ENCODE data around the gene GRPEL1. TPM values are rescaled to one million over a fixed set of nuclear protein-coding genes. Genes with fewer than 3 reads are reported as not detected.

GRPEL1 gene
- total RNA-seq, 1 donor: 21.0 TPM

- Histone ChIP-seq H3K4me1 (ENCODE audit: insufficient read depth, low read length) (no peaks in the 10 kb centered on the region), H3K9me3 (ENCODE audit: low read depth, low read length) (no peaks in the 10 kb centered on the region), H4K20me1 (ENCODE audit: insufficient read depth, low read length) (no peaks in the 10 kb centered on the region), H2AFZ (ENCODE audit: low read length) (no peak overlapping the region), H3K27ac (ENCODE audit: low read depth, low read length) (no peak overlapping the region), H3K4me3 (ENCODE audit: insufficient read depth, low read length) (no peak overlapping the region), H3K4me2 (ENCODE audit: insufficient read depth, low read length) (no peak overlapping the region), H3K79me2 (ENCODE audit: insufficient read depth, low read length) (no peaks in the 10 kb centered on the region), H3K36me3 (ENCODE audit: insufficient read depth, low read length) (peaks cover 23% of the 10 kb centered on the region), H3K27me3 (ENCODE audit: insufficient read depth, low read length) (no peaks in the 10 kb centered on the region)
- TF ChIP-seq, protein P1, sequence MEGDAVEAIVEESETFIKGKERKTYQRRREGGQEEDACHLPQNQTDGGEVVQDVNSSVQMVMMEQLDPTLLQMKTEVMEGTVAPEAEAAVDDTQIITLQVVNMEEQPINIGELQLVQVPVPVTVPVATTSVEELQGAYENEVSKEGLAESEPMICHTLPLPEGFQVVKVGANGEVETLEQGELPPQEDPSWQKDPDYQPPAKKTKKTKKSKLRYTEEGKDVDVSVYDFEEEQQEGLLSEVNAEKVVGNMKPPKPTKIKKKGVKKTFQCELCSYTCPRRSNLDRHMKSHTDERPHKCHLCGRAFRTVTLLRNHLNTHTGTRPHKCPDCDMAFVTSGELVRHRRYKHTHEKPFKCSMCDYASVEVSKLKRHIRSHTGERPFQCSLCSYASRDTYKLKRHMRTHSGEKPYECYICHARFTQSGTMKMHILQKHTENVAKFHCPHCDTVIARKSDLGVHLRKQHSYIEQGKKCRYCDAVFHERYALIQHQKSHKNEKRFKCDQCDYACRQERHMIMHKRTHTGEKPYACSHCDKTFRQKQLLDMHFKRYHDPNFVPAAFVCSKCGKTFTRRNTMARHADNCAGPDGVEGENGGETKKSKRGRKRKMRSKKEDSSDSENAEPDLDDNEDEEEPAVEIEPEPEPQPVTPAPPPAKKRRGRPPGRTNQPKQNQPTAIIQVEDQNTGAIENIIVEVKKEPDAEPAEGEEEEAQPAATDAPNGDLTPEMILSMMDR (IDR thresholded peaks at IDR 0.05; ENCODE audit: extremely low read depth, low read depth, low read length): no peak
- no peak for DNase-seq (ENCODE audit: insufficient read length, low spot score, missing footprints)
These were observed 51.4 kb downstream of the GRPEL1 start for GRCh38 chr4:7016512-7016911.

GRCh38 chr4:7016086-7016485 lies 51.8 kb downstream of the GRPEL1 start:
- peak; percentile 35 for DNase-seq (ENCODE audit: insufficient read length, low spot score, missing footprints)
- Histone ChIP-seq H4K20me1 (ENCODE audit: insufficient read depth, low read length) (no peaks in the 10 kb centered on the region), H3K79me2 (ENCODE audit: insufficient read depth, low read length) (no peaks in the 10 kb centered on the region), H3K4me2 (ENCODE audit: insufficient read depth, low read length) (no peak overlapping the region), H3K36me3 (ENCODE audit: insufficient read depth, low read length) (peaks cover 23% of the 10 kb centered on the region), H2AFZ (ENCODE audit: low read length) (no peak overlapping the region), H3K27ac (ENCODE audit: low read depth, low read length) (no peak overlapping the region), H3K4me3 (ENCODE audit: insufficient read depth, low read length) (no peak overlapping the region), H3K9me3 (ENCODE audit: low read depth, low read length) (no peaks in the 10 kb centered on the region), H3K27me3 (ENCODE audit: insufficient read depth, low read length) (no peaks in the 10 kb centered on the region), H3K4me1 (ENCODE audit: insufficient read depth, low read length) (no peaks in the 10 kb centered on the region)
- TF ChIP-seq, protein P1 (IDR thresholded peaks at IDR 0.05; ENCODE audit: extremely low read depth, low read depth, low read length): no peak

DNA sequence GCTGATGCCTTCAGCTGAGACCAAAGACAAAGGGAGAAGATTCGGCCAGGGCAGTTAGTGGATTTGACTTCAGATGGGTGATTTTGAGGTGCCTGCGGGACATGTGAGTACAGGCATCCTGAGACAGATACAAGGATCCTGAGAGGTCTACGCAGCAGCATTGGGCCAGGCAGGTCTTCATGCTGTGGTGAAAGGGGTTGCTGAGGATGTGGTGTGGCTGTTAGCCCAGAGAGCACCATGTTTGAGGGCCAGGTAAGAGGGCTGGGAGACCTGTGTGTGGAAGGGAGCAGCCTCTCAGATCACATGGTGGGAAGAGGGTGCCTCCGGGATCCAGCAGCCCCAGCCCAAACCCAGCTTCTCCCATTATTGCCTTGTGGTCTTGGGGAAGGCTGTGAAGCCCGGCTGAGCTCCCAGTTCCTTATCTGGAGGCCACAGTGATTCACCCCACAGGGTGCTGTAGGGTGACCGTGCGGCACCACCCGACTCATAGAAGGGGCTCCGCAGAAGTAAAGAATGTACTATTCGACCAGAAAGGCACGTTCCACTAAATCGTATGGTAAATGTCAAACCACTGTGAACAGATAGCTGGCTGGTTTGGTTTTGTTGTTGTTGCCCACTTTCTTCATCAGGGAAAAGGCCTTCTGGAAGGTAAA lies 52.4 kb downstream of the GRPEL1 start:
- H3K79me2 ChIP-seq (ENCODE audit: insufficient read depth, low read length): no peaks in the 10 kb centered on the region
- no peak overlapping the region for H2AFZ ChIP-seq (ENCODE audit: low read length)
- no peak overlapping the region for H3K4me2 ChIP-seq (ENCODE audit: insufficient read depth, low read length)
- peak; percentile 37 for DNase-seq (ENCODE audit: insufficient read length, low spot score, missing footprints)
- H3K4me1 ChIP-seq (ENCODE audit: insufficient read depth, low read length): no peaks in the 10 kb centered on the region
- no peaks in the 10 kb centered on the region for H4K20me1 ChIP-seq (ENCODE audit: insufficient read depth, low read length)
- H3K36me3 ChIP-seq (ENCODE audit: insufficient read depth, low read length): peaks cover 28% of the 10 kb centered on the region
- no peak overlapping the region for H3K27ac ChIP-seq (ENCODE audit: low read depth, low read length)
- H3K4me3 ChIP-seq (ENCODE audit: insufficient read depth, low read length): no peak overlapping the region
- TF ChIP-seq, protein P1 (IDR thresholded peaks at IDR 0.05; ENCODE audit: extremely low read depth, low read depth, low read length): no peak
- H3K9me3 ChIP-seq (ENCODE audit: low read depth, low read length): no peaks in the 10 kb centered on the region
- no peaks in the 10 kb centered on the region for H3K27me3 ChIP-seq (ENCODE audit: insufficient read depth, low read length)

DNA sequence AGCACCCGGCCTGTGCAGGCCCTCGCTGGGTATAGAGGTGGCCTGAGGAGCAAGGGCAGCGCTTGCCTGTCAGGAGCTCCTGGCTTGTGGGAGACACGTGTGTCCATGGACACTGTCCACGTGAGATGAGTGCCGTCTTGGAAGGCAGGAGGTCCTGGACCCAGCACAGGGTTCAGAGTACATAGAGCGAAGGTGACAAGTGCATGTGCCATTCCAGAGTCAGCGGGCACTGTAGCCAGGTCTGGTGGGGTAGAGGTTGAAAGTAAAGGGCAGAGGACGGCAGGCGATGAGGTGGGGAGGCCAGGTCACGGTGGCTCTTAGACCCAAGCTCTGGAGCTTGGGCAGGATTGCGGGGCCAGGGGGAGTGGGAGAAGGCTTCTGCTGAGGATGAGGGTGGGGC lies 53.0 kb downstream of the GRPEL1 start:
- Histone ChIP-seq H2AFZ (ENCODE audit: low read length) (no peak overlapping the region), H3K79me2 (ENCODE audit: insufficient read depth, low read length) (no peaks in the 10 kb centered on the region), H3K27me3 (ENCODE audit: insufficient read depth, low read length) (no peaks in the 10 kb centered on the region), H3K4me1 (ENCODE audit: insufficient read depth, low read length) (no peaks in the 10 kb centered on the region), H3K4me3 (ENCODE audit: insufficient read depth, low read length) (no peak overlapping the region), H4K20me1 (ENCODE audit: insufficient read depth, low read length) (no peaks in the 10 kb centered on the region), H3K9me3 (ENCODE audit: low read depth, low read length) (no peaks in the 10 kb centered on the region), H3K27ac (ENCODE audit: low read depth, low read length) (no peak overlapping the region), H3K4me2 (ENCODE audit: insufficient read depth, low read length) (no peak overlapping the region), H3K36me3 (ENCODE audit: insufficient read depth, low read length) (peaks cover 31% of the 10 kb centered on the region)
- TF ChIP-seq, protein P1 (IDR thresholded peaks at IDR 0.05; ENCODE audit: extremely low read depth, low read depth, low read length): no peak
- peak; percentile 68 for DNase-seq (ENCODE audit: insufficient read length, low spot score, missing footprints)
